Lower leg skin (tissue), 3 donors: ENCODE data around the gene MTMR3.

Source experiments
- POLR2A ChIP-seq, 2 donors: fragments of 450-650 bp; IDR thresholded peaks; one replicate each; pipeline ENCODE4 v1.6.1; 2016 to 2017; ENCODE audit warnings: antibody characterized with exemption in 2 of 2, mild to moderate bottlenecking in 1 of 2, moderate library complexity in 1 of 2
- TF ChIP-seq, protein P1 (sequence below), 3 donors: fragments of 450-650 bp; IDR thresholded peaks; one replicate each; pipeline ENCODE4 v1.5.1; 2016; ENCODE audit warnings: antibody characterized with exemption in 3 of 3, mild to moderate bottlenecking in 3 of 3, moderate library complexity in 2 of 3

DNA sequence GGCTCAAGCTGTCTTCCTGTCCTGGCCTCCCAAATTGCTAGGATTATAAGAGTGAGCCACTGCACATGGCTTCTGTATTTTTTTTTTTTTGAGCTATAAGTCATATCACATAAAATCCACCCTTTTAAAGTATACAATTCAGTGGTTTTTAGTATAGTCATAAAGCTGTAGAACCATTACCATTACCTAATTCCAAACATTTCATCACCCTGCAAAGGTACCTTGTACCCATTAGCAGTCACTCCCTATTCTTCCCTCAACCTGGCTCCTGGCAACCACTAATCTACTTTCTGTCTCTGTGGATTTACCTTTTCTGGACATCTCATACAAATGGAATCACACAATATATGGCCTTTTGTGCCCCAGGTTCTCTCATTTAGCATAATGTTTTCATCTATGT is 84.5 kb downstream of the MTMR3 start:
- TF ChIP-seq, protein P1, sequence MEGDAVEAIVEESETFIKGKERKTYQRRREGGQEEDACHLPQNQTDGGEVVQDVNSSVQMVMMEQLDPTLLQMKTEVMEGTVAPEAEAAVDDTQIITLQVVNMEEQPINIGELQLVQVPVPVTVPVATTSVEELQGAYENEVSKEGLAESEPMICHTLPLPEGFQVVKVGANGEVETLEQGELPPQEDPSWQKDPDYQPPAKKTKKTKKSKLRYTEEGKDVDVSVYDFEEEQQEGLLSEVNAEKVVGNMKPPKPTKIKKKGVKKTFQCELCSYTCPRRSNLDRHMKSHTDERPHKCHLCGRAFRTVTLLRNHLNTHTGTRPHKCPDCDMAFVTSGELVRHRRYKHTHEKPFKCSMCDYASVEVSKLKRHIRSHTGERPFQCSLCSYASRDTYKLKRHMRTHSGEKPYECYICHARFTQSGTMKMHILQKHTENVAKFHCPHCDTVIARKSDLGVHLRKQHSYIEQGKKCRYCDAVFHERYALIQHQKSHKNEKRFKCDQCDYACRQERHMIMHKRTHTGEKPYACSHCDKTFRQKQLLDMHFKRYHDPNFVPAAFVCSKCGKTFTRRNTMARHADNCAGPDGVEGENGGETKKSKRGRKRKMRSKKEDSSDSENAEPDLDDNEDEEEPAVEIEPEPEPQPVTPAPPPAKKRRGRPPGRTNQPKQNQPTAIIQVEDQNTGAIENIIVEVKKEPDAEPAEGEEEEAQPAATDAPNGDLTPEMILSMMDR (IDR thresholded peaks at IDR 0.05): no peak
- no peak for TF ChIP-seq POLR2A (IDR thresholded peaks at IDR 0.05)
